ENCODE results near the gene ACAP3.

The ACAP3 gene

DNA sequence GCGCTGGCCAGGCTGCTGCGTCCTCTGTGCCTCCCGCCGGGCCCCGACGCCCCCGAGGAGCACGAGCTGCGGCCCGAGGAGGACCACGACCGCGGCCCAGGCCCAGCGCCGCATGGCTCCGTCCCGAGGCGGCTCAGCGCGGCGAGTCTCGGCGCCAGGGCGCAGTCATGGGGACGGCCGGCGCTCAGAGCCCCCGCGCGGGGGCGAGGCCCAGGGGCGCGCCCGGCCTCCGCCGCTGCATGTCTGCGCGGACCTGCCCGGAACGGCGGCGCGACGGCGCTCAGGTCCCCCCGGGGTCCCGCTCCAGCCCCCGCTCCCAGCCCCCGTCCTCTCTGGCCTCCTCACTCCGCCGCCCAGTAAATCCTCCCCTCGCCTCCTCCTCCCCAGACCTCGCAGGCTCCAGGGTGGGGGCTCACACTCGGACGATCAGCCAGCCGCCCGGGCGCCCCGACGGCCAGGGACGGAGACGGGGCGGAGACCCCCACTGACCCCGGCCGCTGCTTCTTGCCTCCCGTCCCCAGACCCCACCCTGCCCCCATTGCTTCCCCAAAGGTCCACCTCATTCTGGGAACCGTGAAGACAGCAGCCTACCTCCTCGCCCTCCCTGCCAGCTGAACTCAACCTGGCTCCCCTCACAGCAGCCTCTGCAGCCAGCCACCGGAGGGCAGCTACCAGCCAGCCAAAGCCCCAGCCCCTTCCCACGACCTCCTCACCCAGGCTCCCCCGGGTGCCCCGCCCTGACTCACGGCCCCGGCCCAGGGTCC is 61.0 kb downstream of the ACAP3 start, which contains the start of gene C1QTNF12:
Gene C1QTNF12 (minus strand): TSS at position 146 of the 764 bp plus-strand sequence. CDS start 32 bp downstream, at position 114.
- H3K27me3 ChIP-seq (ENCODE audit: insufficient read depth, low read length): peaks cover 9% of the 10 kb centered on the region; the same call in 1 of the 2 replicates
- H3K4me1 ChIP-seq (ENCODE audit: control insufficient read depth, insufficient read depth, low read length, unreplicated experiment): no peaks in the 10 kb centered on the region
- H2AFZ ChIP-seq (ENCODE audit: low read length, unreplicated experiment): no peak within 1 kb of the TSS
- no peaks in the 10 kb centered on the region for H3K79me2 ChIP-seq (ENCODE audit: control insufficient read depth, insufficient read depth, low read length, unreplicated experiment)
- no peak within 1 kb of the TSS for H3K4me3 ChIP-seq (ENCODE audit: low read depth, low read length)
- H3K36me3 ChIP-seq (ENCODE audit: insufficient read depth, low read length): no peaks in the 10 kb centered on the region
- H3K27ac ChIP-seq (ENCODE audit: low read depth, low read length): no peak within 1 kb of the TSS

DNA sequence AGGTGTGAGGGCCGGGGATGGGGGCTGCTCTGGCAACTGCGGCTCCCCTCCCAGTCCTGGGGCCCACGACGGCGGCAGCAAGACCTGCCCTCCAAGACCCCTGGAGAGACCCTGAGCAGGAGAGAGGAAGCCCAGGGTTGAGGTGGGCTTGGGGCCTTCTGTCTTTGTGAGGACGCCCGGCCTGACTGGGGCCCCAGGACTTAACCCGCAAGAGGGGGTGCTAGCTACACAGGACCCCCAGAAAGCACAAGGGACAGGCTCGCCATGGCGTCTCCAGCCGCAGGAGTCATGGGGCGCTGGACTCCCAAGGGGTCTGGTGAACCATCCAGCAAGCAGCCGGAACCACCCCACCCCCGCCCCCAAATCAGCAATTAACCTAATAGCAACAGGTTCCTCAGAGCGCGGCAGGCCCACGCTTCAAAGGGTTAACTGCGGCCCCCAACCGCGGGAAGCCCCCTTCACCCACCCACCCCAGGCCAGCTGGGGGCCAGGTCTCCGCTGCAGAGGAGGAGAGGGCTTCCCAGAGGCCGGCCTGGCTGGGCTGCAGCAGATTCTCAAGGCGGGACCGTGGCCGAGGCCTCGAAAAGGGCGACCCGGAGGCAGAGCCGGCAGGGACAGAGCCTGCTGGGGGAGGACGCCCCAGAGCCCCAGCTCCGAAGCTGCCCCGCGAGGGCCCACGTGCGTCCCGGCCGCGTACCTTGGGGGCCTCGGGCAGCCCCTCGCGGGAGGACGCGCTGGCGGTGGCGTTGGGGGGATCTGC is 61.7 kb downstream of the ACAP3 start:
- Histone ChIP-seq H2AFZ (ENCODE audit: low read length, unreplicated experiment) (no peak overlapping the region), H3K4me1 (ENCODE audit: control insufficient read depth, insufficient read depth, low read length, unreplicated experiment) (no peaks in the 10 kb centered on the region), H3K27ac (ENCODE audit: low read depth, low read length) (no peak overlapping the region), H3K27me3 (ENCODE audit: insufficient read depth, low read length) (peaks cover 9% of the 10 kb centered on the region; the same call in 1 of the 2 replicates), H3K79me2 (ENCODE audit: control insufficient read depth, insufficient read depth, low read length, unreplicated experiment) (no peaks in the 10 kb centered on the region), H3K4me3 (ENCODE audit: low read depth, low read length) (no peak overlapping the region), H3K36me3 (ENCODE audit: insufficient read depth, low read length) (no peaks in the 10 kb centered on the region)

DNA sequence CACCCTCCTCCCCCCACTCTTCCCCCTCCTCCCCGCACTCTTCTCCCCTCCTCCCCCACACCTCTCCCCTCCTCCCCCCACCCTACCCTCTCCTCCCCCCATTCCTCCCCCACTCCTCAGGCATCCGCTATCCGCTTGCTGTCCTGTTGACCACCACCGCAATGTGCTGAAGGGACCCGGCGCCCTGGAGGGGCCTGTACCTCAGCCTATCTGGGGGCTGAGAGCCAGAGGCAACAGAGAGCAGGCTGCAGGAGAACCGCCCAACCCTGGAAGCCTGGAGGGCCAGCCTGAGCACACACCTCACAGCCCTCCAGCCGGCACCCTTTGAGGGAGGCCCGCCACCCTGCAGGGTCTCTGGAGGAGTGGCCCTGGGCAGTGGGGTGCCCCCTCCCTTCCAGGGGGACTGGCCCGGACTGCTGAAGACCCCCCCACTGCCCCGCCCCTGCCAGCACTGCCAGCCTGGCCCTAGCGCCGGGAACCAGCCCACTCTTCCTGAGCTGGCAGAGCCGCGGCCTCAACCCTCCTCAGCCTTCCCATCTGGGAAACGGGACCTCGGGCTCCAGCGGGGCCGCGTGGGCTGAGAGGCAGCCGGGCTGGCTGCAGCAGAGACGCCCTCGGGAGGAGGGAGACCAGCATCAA is 62.4 kb downstream of the ACAP3 start:
- Histone ChIP-seq H3K4me3 (ENCODE audit: low read depth, low read length) (no peak overlapping the region), H3K36me3 (ENCODE audit: insufficient read depth, low read length) (no peaks in the 10 kb centered on the region), H3K27ac (ENCODE audit: low read depth, low read length) (no peak overlapping the region), H3K27me3 (ENCODE audit: insufficient read depth, low read length) (peaks cover 9% of the 10 kb centered on the region; the same call in 1 of the 2 replicates), H3K79me2 (ENCODE audit: control insufficient read depth, insufficient read depth, low read length, unreplicated experiment) (no peaks in the 10 kb centered on the region), H2AFZ (ENCODE audit: low read length, unreplicated experiment) (no peak overlapping the region), H3K4me1 (ENCODE audit: control insufficient read depth, insufficient read depth, low read length, unreplicated experiment) (no peaks in the 10 kb centered on the region)

DNA sequence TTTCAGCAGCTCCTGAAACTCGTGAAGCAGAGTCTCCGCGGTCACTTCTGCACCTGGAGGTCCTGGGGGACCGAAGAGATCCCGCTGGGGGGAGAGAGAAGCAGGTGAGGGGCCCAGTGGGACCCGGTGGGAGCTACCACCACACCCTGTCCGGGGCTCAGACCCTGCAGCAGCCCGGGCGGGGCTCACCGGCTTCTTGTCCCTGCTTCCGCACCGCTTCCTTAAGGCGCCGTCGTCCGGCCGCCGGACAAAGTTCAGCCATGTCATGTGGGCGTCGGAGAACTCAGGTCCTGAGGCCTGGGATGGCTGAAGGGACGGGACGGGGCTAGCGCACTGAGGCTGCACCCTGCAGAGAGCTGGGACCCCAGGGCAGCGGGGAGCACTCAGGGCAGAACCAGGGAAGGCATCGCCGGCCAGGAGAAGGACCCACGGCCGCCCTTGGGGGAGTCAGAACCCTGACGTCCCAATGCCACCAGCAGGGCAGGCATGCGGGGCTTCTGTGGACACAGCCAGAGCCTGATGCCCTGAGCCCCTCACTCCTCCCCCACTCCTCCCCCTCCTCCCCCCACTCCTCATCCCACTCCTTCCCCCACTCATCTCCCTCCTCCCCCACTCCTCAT is 63.4 kb downstream of the ACAP3 start:
- no peaks in the 10 kb centered on the region for H3K79me2 ChIP-seq (ENCODE audit: control insufficient read depth, insufficient read depth, low read length, unreplicated experiment)
- H3K27ac ChIP-seq (ENCODE audit: low read depth, low read length): no peak overlapping the region
- H3K4me1 ChIP-seq (ENCODE audit: control insufficient read depth, insufficient read depth, low read length, unreplicated experiment): no peaks in the 10 kb centered on the region
- no peak overlapping the region for H2AFZ ChIP-seq (ENCODE audit: low read length, unreplicated experiment)
- no peaks in the 10 kb centered on the region for H3K36me3 ChIP-seq (ENCODE audit: insufficient read depth, low read length)
- peaks cover 9% of the 10 kb centered on the region; the same call in 1 of the 2 replicates for H3K27me3 ChIP-seq (ENCODE audit: insufficient read depth, low read length)
- no peak overlapping the region for H3K4me3 ChIP-seq (ENCODE audit: low read depth, low read length)

DNA sequence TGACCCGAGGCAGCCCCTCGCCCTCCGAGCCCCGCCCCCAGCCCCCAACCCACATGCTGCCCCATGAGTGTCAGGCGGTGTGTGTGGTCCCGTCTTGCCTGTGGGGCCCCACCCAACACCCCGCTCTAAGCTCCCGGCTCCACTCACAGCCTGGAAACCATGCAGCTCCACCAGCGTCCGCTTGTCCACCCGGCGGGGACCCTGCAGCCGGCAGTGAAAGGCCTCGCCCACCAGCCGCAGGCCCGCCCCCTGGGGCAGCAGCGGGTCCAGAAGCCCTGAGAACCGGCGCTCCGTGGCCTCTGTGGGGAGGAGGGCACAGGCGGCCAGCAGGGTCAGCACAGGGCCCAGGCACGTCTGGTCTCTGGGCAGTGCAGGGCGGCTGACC is 63.9 kb downstream of the ACAP3 start:
- Histone ChIP-seq H3K36me3 (ENCODE audit: insufficient read depth, low read length) (no peaks in the 10 kb centered on the region), H3K4me3 (ENCODE audit: low read depth, low read length) (no peak overlapping the region), H3K27ac (ENCODE audit: low read depth, low read length) (no peak overlapping the region), H3K27me3 (ENCODE audit: insufficient read depth, low read length) (peaks cover 9% of the 10 kb centered on the region; the same call in 1 of the 2 replicates), H3K79me2 (ENCODE audit: control insufficient read depth, insufficient read depth, low read length, unreplicated experiment) (no peaks in the 10 kb centered on the region), H2AFZ (ENCODE audit: low read length, unreplicated experiment) (no peak overlapping the region), H3K4me1 (ENCODE audit: control insufficient read depth, insufficient read depth, low read length, unreplicated experiment) (no peaks in the 10 kb centered on the region)

DNA sequence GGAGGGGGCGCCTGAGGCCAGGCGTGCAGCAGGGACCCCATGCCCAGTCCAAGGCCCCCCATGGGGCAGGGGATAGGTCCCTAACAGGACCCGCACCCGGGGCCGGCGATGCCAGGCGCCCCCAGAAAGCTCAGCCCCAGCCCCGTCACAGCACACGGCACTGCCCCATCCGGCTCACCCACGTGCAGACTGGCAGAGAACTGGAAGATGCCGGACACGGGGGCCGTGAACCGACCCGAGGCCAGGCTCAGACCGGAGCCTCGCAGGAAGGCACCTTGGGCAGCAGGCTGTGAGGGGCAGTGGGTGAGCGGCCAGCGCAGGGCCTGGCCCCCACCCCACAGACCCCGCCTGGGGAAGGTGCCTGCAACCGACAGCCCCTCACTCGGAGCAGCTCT is 64.5 kb downstream of the ACAP3 start:
- Histone ChIP-seq H3K79me2 (ENCODE audit: control insufficient read depth, insufficient read depth, low read length, unreplicated experiment) (no peaks in the 10 kb centered on the region), H3K27ac (ENCODE audit: low read depth, low read length) (no peak overlapping the region), H3K36me3 (ENCODE audit: insufficient read depth, low read length) (no peaks in the 10 kb centered on the region), H3K4me3 (ENCODE audit: low read depth, low read length) (no peak overlapping the region), H2AFZ (ENCODE audit: low read length, unreplicated experiment) (no peak overlapping the region), H3K27me3 (ENCODE audit: insufficient read depth, low read length) (peaks cover 9% of the 10 kb centered on the region; the same call in 1 of the 2 replicates), H3K4me1 (ENCODE audit: control insufficient read depth, insufficient read depth, low read length, unreplicated experiment) (peaks cover under 1% of the 10 kb centered on the region)

DNA sequence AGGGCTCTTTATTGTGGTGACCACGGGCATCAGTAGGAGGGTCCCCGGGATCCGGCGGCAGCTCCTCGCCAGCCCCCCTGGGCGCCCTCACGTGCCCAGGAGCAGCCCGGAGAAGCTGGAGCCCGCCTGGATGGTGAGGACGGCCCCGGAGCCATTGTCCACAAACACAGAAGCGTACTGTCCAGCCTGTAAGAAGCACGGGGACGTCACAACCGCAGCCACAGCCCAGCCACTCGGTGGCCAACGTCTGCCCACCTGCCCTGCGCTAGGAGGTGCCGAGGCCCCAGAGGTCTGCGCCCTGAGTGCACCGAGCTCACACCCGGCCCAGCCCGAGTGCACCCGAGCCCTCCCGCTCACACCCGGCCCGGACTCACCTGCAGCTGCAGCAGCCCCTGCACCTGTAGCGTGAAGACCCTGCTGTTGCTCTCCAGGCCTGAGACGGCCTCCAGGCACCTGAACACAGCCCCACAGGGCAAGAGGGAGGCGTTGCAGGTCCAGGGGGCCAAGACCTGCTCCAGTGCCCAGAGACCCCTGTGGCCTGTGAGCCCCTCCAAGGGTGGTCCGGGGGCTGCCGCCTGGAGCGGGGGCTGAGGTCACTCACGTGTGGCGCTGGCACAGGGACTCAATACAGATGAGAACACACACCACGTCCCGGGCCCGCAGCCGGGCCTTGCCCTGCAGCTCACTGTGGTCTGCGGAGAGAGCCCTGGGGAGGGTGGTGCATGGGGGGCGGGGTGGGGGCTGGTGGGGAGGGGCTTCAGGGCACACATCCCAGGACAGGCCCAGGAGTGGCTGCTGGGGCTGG is 65.1 kb downstream of the ACAP3 start:
- H3K4me3 ChIP-seq (ENCODE audit: low read depth, low read length): no peak overlapping the region
- no peaks in the 10 kb centered on the region for H3K36me3 ChIP-seq (ENCODE audit: insufficient read depth, low read length)
- H3K79me2 ChIP-seq (ENCODE audit: control insufficient read depth, insufficient read depth, low read length, unreplicated experiment): no peaks in the 10 kb centered on the region
- H3K4me1 ChIP-seq (ENCODE audit: control insufficient read depth, insufficient read depth, low read length, unreplicated experiment): peaks cover 5% of the 10 kb centered on the region
- peaks cover 9% of the 10 kb centered on the region; the same call in 1 of the 2 replicates for H3K27me3 ChIP-seq (ENCODE audit: insufficient read depth, low read length)
- H2AFZ ChIP-seq (ENCODE audit: low read length, unreplicated experiment): no peak overlapping the region
- no peak overlapping the region for H3K27ac ChIP-seq (ENCODE audit: low read depth, low read length)

Measured in ACC112 (cell line).